ENCODE results near the gene LENG8. TPM values are rescaled to one million over a fixed set of nuclear protein-coding genes. Genes with fewer than 3 reads are reported as not detected.

LENG8 gene
- total and polyA plus RNA-seq, 2 of the 8 experiments (the other 6 are each of a cell fraction or from before 2014, with no cell fraction given): 62.2 to 108 TPM

DNA sequence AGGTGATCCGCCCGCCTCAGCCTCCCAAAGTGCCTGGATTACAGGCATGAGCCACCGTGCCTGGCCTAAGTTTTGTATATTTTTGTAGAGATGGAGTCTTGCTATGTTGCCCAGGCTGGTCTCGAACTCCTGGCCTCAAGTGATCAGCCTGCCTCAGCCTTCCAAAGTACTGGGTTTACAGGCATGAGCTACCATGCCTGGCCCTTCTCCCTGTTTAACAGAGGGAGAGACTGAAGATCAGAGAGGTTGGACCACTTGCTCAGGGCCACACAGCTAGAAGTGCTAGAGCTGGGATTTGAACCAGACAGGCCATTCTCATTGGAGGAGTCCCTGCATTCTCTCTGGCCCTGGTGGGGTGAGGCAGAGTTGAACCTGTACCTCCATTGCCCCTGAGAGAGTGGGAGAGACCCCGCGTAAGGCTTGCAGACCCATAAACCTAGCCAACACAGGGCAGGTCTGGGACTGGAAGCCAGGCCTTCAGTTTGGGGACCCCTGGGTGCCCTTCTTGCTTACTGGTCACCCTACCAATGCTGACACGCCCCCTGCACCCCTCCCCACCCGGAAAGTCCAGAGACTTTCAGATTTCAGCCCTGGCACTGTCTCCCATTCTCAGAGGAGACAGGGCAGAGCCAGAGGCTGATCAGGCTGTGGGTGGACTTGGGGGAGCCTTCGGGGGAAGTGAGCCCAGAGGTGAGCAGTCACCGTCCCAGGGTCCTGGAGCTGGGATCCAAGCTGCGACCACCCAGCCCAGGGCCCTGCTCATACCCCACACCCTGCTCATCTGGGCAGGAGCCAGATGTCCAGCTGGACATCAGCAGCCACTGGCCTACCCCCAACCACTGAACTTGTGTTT, 20.4 kb upstream of the LENG8 start:
- FAIRE-seq: no peak
- H3K23ac ChIP-seq (ENCODE audit: insufficient read length): no peak overlapping the region
- H4K91ac ChIP-seq (replicated peaks; ENCODE audit: insufficient read length, low read length): no peak overlapping the region

More for the DNA sequence above, 20.4 kb upstream of the LENG8 start:
- TF ChIP-seq JUND (IDR thresholded peaks at IDR 0.05; ENCODE audit: low read length): no peak
- no peak for TF ChIP-seq SUZ12 (IDR thresholded peaks at IDR 0.05; ENCODE audit: low read length)
- no peak for TF ChIP-seq SIN3A (conservative IDR thresholded peaks at IDR 0.05 in 1 of 2, IDR thresholded peaks at IDR 0.05 in 1 of 2; ENCODE audit: low read depth in 1 of 2, low read length in 2 of 2)
- TF ChIP-seq RBBP5 (IDR thresholded peaks at IDR 0.05; ENCODE audit: borderline replicate concordance, low read depth, low read length): no peak
- no peak for TF ChIP-seq SP2 (IDR thresholded peaks at IDR 0.05; ENCODE audit: low read length)
- TF ChIP-seq RFX5 (IDR thresholded peaks at IDR 0.05; ENCODE audit: borderline replicate concordance, low read depth, low read length): no peak
- TF ChIP-seq NRF1 (IDR thresholded peaks at IDR 0.05; ENCODE audit: low read depth, low read length): no peak
- DNase-seq (ENCODE audit: low read depth in 1 of 2, low spot score in 2 of 2): no peak
- H2AK5ac ChIP-seq (ENCODE audit: low read depth, low read length): no peak overlapping the region
- H3K9me3 ChIP-seq (ENCODE audit: insufficient read depth in 2 of 2, low read depth in 1 of 2, low read length in 1 of 2): no peaks in the 10 kb centered on the region
- H2BK120ac ChIP-seq (replicated peaks; ENCODE audit: low read depth, low read length): no peak overlapping the region
- POLR2A ChIA-PET (ENCODE audit: partially characterized antibody): interaction anchor here (0.9 to 13.5 kb wide), 10 partner anchors 8 to 239 kb away, joined by 3 to 133 read pairs (median 4); partner anchors contain the start of genes CDC42EP5, LENG8, LENG9 and MBOAT7
- H2BK5ac ChIP-seq (ENCODE audit: low read depth, low read length): no peak overlapping the region
- CTCF ChIA-PET (ENCODE audit: partially characterized antibody): interaction anchor here (2.6 to 7.2 kb wide), 4 partner anchors 8 to 37 kb away, joined by 26 to 42 read pairs (median 36); partner anchors contain the start of gene TTYH1
- H2AFZ ChIP-seq (ENCODE audit: low read length): no peak overlapping the region
- 85% methylated on average over 10 of the region's 11 CpGs; no CpG with 5 or more reads in 1 of the 2 experiments for WGBS, 2 experiments (ENCODE audit: extremely low coverage in 1 of 2, insufficient coverage in 1 of 2, insufficient read length in 1 of 2, insufficient replicate concordance in 2 of 2, low coverage in 1 of 2, low lambda C conversion rate in 2 of 2, missing lambda C conversion rate in 1 of 2)
- peaks cover 7 to 14% of the 10 kb centered on the region in 2 experiments for H4K20me1 ChIP-seq (replicated peaks in 1 of 2; ENCODE audit: control insufficient read depth in 1 of 2, insufficient read depth in 2 of 2, low read length in 2 of 2)
- no peak overlapping the region for H3K4me3 ChIP-seq (ENCODE audit: extremely low read depth in 1 of 4, insufficient read depth in 2 of 4, low read depth in 3 of 4, low read length in 4 of 4)
- no peak overlapping the region for H3K9ac ChIP-seq (replicated peaks in 1 of 4; ENCODE audit: extremely low read depth in 1 of 4, low read depth in 3 of 4, low read length in 3 of 4)
- no peaks in the 10 kb centered on the region for H3K79me2 ChIP-seq (ENCODE audit: control insufficient read depth in 1 of 2, insufficient read depth in 2 of 2, low read length in 2 of 2)
- H3K4me1 ChIP-seq (replicated peaks in 1 of 4; ENCODE audit: control insufficient read depth in 3 of 4, insufficient read depth in 4 of 4, low read length in 3 of 4): peaks cover 0 to 18% (median 4%) of the 10 kb centered on the region in 4 experiments; a peak in 5 of 7 replicates
- H3K4ac ChIP-seq (replicated peaks; ENCODE audit: insufficient read length, low read depth, low read length): no peak overlapping the region
- peaks cover 2 to 18% (median 3%) of the 10 kb centered on the region in 4 experiments; a peak in 7 of 8 replicates for H3K36me3 ChIP-seq (ENCODE audit: control insufficient read depth in 2 of 4, insufficient read depth in 4 of 4, low read length in 3 of 4)
- no peaks in the 10 kb centered on the region for H3K79me1 ChIP-seq (ENCODE audit: low read depth, low read length)
- H2BK15ac ChIP-seq (ENCODE audit: low read length): no peak overlapping the region
- no peak overlapping the region for H3K56ac ChIP-seq (replicated peaks; ENCODE audit: insufficient read length, low read depth, low read length)
- no peak overlapping the region for H2BK20ac ChIP-seq (ENCODE audit: low read length)
- no peak overlapping the region for H4K5ac ChIP-seq (ENCODE audit: insufficient read length, low read depth, low read length)
- H3K27me3 ChIP-seq (replicated peaks in 1 of 4; ENCODE audit: control insufficient read depth in 3 of 4, extremely low read depth in 1 of 4, insufficient read depth in 3 of 4, low read length in 3 of 4): peaks cover 0 to 3% (median 1%) of the 10 kb centered on the region in 4 experiments; a peak in 2 of 7 replicates
- no peak overlapping the region for H2BK12ac ChIP-seq (ENCODE audit: low read depth, low read length)
- no peak overlapping the region for H3K18ac ChIP-seq (ENCODE audit: extremely low read depth, low read length)
- H4K8ac ChIP-seq (ENCODE audit: extremely low read depth, insufficient read depth, low read length): no peak overlapping the region
- H3K27ac ChIP-seq (ENCODE audit: low read depth, low read length): no peak overlapping the region
- no peak overlapping the region for H3K4me2 ChIP-seq (ENCODE audit: insufficient read depth in 1 of 2, low read depth in 2 of 2, low read length in 2 of 2)
- H3K23me2 ChIP-seq (ENCODE audit: low read depth, low read length): peaks cover 2% of the 10 kb centered on the region
- no peak overlapping the region for H3K14ac ChIP-seq (ENCODE audit: insufficient read length)

All from H1 (cell line).